ENCODE data around the gene PZP.
"Not testable (repeated sequence)": the region's sequence is repeated elsewhere in the genome, so short reads cannot be mapped to it uniquely, and the experiment has no call there.

PZP gene

DNA sequence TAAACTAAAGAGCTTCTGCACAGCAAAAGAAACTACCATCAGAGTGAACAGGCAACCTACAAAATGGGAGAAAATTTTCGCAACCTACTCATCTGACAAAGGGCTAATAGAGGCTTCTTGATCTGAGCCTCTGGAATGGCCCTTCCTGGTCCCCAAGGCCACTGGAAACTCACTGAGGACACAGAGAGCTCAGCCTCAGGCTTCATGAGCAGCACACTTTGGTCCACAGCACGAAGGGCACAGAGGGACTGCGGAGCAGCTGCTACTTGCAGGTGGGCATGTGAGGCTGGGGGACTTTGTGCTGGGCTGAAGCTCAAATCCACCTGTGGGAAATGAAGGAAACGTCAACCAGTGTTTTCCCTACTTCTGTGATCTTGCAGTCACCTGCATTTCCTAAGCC lies 27.4 kb downstream of the PZP start:
- DNase-seq (ENCODE audit: low spot score), result no peak

DNA sequence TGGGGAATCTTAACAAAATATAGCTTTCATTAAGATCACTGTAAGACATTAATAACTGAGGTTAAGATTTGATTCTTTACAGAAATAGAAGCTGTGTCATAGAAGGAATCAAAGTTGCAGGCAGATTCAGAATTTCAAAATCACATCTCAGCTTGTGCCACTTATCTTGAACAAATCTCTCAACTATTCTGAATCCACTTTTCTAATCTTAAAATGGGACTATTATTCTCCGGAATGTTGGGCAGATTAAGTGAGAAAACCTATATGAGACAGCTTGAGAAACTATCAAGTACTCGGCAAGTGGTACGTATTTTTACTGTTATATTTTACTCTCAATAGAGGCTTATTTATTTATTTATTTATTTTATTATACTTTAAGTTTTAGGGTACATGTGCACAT lies 28.4 kb downstream of the PZP start:
- no peak for DNase-seq (ENCODE audit: low spot score)

DNA sequence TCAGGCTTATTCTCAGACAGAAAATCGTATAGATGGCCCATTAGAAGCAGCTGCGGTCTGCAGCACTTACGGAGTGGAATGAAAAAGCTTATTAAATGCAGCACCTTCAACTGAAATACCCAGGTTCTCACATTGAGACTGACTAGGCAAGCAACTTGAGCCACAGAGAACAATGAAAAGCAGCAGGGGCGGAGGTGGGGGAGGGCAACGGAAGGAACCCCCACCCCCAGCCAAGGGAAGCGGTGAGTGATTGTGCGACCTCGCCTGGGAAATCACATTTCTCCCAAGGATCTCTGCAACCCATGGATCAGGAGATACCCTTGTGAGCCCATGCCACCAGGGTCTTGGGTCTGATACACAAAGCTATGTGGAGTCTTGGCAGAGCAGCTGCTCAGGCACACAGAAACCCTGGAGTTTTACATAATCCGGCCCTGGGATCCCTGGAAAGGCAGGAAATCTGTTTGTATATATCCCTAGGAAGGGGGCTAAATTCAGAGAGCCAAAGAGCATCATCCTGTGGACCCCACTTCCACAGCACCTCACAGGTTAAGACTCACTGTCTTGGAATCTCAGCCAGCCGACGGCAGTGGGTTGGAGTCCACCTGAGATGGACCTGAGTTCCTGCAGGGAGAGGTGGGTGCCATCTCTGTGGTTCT lies 38.1 kb downstream of the PZP start:
- DNase-seq (ENCODE audit: low spot score), result no peak

DNA sequence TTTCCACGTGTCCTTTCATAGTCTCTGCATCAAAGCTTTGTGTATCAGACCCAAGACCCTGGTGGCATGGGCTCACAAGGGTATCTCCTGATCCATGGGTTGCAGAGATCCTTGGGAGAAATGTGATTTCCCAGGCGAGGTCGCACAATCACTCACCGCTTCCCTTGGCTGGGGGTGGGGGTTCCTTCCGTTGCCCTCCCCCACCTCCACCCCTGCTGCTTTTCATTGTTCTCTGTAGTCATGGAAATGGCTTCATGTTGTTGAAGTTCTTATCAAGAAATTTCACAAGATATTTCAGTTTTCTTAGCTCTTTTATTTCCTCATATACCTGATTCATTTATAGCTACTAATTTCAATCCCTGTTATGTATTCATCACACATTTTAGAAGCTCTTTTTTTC lies 40.9 kb downstream of the PZP start:
- DNase-seq (ENCODE audit: low spot score), result not testable (repeated sequence)

DNA sequence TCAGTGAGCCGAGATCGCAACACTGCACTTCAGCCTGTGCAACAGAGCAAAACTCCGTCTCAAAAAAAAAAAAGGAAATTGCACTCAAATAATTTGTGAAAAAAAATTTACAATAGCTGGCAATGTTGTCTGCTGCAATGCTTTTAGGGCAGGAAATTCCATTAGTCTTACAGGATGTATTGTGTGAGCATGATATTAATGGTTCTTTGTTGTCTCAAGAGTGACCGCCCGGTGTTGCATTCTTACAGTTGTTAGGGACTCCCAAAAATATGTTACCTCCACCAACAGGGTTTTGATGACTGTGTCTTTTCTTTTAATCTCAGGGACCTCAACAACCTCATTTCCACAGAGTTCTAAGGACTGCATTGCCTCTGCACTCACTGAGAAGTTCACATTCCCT lies 44.8 kb downstream of the PZP start:
- no peak for DNase-seq (ENCODE audit: low spot score)

DNA sequence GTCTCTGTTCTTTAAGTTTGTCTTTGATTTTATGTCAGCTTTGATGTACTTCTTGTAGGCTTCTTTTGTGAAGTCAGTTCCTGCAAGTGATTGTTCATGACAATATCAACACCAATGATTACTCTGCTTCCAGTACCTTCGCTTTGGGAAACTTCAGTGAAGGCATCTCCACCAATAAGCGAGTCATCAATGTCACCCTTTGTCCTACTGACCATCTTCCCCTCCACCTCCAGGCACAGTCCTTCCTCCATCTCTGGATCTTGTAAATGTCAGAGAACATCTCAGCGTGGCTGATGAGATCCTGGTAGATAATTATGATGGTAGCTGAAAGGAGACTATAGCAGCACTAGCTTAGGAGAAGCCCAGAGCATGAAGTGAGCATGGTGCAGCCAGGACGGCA lies 52.1 kb downstream of the PZP start:
- DNase-seq (ENCODE audit: low spot score), result no peak

DNA sequence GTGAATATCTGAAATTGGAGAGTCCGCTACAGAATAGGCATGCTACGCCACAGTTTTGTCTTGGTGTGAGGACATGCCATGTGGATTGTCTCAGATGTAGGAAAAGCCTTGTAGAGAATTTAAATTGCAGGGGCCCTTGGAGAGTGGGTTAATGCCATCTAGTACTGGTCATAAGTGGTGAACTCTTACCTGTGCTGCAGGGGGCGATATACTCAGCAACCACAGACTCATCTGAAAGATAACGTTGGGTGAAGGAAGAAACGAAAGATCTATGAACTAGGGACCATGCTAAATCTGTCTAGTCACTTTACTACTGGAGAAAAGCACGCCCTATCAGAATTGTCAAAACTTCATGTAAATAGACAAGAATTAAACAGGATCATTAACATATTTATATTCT lies 58.8 kb downstream of the PZP start:
- no peak for DNase-seq (ENCODE audit: low spot score)

DNA sequence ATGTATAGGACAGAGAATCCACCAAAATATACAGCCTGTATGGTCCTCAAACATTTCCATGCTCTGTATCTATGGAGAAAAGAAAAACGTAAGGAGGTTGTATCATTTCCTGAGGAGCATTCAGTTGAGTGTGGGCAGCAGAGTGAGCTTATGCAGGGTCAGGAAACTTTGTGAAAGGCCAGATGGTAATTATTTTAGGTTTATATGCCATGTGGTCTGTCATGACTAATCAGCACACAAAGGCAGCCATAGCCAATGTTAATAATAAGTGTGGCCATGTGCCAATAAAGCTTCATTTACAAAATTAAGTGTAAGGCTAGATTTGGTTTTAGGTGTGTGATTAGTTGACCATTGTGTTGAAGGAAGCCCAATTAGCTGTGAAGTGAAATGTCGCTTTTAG lies 59.3 kb downstream of the PZP start:
- no peak for DNase-seq (ENCODE audit: low spot score)

DNA sequence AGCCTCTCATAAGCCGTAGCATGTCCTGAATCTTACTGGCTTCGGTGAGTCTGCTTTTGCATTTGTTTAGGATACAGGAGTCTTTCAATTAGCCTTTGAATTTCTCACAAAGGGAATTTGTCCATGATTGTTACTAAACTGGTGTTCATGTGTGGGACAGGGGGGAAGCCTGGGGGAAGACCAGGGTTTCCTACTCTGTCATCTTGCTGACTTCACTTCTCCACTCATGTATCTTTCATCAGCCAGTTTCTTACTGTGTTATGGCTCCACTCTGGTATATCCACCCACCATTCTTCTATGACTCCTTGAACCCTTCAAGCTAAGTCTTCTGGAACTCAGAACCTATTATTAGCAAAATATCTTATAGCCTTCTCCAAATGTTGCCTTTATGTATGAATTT lies 60.7 kb downstream of the PZP start:
- DNase-seq (ENCODE audit: low spot score), result no peak

DNA sequence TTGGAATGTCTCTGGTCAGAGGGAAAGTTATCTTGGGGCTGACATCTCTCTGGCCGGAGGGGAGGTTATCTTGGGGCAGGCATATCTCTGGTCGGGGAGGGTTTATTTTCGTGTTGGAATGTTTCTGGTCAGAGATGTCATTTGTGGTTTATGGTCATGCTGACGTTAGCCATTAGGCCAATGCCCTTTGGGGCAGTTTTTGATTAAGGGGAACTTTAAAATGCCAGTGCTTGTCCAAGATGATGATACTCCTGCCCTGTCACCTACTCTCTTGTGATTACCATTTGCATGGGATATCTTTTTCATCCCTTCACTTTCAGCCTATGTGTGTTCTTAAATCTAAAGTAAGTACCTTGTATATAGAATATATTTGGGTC lies 63.5 kb downstream of the PZP start:
- DNase-seq (ENCODE audit: low spot score), result no peak

DNA sequence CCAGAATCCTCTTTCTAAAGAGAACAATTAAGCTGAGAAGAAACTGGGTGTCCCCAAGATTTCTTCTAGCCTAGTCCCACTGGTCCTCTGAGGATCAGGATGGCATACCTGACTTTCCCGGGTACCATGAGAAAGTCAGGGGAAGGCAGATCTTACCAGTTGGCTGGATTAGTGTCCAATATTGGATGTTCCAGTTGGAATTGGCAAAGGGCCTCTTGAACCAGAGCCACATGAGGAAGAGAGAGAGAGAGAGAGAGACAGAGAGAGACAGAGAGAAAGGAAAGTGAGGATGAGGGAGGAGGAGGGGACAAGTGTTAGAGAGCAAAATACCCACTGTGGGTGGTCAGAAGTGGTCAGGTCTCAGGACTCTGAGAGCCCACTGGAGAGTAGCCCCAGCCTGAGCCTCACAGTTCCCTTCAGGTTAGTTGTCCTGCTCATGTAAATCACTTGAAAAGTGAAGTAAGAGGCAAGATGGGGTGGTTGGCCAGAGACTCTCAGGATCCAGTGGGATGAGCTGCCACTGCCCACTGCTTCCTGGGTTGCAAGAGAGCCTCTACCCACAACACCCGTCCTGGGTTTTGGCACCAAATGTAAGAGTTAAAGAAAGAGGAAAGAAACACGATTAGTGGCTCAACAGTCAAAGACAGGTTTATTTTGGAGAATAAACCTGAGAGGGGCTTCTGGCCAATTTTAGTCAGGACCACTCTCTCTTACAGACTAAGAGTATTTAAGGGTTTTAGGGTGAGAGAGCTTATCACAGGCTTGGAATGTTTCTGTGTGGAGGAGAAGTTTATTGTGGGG lies 64.1 kb downstream of the PZP start:
- no peak for DNase-seq (ENCODE audit: low spot score)

DNA sequence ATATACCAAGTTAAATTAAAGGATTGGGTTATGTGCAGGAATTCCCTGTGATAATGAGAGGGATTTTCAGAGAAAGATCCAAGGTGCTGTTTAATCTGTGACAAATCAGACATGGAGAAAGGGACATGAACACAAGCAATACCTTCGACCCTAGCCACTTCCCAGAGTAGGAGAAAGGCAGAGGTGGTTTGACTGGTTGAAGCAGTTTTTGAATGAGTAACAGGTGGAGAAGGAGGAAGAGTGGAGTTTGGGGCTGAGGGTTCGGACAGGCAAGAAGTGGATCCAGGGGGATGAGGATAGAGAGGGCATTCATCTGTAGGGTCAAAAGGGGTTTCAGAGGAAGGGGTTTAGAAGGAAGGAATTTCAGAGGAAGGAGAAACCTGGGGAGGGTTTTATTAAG lies 65.1 kb downstream of the PZP start:
- DNase-seq (ENCODE audit: low spot score), result no peak

DNA sequence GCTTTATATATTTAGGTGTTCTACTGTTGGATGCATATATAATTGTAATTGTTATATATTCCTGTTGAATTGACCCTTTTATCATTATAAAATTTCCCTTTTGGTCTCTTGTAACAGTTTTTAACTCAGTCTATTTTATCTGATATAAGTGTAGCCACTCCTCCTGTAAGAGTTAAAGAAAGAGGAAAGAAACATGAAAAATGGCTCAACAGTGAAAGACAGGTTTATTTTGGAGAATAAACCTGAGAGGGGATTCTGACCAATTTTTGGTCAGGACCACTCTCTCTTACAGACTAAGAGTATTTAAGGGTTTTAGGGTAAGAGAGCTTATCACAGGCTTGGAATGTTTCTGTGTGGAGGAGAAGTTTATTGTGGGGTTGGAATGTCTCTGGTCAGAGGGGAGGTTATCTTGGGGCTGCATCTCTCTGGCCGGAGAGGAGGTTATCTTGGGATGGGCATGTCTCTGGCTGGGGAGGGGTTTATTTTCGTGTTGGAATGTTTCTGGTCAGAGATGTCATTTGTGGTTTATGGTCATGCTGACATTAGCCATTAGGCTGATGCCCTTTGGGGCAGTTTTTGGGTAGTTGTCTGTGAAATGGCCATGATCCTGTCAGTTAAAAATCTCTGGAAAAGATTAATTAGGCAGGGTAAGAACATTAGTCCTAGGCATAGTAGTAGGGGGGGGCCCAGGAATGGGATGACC lies 68.5 kb downstream of the PZP start:
- not testable (repeated sequence) for DNase-seq (ENCODE audit: low spot score)

DNA sequence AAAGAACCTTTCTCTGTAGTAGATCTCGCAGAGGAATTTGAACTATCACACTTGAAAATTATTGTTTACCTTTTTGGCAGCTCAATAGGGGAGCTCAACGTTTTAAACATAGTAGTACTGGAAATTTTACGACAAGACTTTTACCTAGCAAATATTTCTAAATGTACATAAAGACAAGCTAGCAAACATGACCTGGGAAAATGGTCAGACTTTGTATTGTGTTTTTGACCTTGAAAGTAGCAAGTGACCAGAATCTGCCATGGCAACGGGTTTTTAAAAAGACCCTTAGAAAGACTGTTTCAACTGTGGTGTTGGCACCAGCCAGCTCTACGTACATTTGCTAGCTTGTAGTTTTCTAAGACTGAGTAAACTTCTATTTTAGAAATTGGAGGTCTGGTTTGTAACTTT lies 72.3 kb downstream of the PZP start:
- no peak for DNase-seq (ENCODE audit: low spot score)

DNA sequence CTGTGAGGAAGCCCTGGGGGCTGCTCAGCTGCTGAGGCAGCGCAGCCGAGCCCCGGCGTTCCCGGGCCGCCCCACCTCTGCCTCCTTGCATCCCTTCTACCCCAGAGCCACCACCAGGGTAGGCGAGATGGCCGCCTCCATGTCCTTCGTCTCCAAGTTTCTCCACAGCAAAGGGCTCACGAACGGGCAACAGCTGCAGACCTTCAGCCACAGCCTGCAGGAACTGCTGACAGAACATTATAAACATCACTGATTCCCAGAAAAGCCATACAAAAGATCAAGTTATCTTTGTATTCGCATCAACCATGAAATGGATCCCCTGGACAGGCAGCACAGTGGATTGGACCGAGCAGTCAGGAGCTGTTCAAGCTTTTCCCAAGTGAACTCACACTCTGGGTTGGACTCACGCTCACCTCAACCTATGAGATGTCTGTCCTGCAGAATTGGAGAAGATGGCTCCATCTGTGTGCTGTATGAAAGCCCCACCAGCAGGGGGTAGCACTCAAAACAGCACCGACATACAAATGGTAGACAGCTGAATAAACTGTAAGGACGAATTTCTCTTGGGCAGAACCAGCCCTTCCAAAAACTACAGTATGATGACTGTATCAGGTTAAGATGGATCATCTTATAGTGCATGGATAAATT lies 73.1 kb downstream of the PZP start:
- DNase-seq (ENCODE audit: low spot score), result peak; percentile 38

DNA sequence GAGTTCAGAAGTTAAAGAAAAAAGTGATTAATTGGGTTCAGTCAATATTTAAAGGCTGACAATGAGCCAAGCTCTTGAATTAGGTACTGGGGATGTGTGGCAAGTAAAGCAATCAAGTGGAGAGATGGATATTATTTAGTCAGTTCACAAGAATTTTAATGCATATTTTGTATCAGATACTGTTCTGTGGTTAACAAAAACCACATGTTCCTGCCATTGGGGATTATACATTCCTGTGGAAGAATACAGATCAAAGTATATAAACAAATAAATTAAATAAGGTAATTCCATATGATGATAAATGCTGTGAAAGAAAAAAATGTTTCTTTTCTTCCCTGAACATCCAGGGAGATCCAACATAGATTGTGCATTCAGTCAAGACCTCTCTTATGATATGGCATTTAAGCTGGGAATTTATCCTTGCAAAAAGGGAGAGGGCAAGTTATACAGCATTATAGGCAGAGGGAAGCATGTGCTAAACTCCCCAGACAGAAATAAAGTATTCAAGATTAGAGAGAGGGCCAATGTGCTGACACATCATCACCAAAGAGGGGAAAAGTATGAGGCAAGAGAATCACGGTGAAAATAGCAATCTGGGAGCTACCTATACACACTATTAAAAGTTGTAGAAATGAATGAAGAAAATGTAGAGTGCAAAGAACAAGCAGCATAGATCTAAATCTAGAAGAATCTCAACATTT lies 74.8 kb downstream of the PZP start:
- DNase-seq (ENCODE audit: low spot score), result no peak

DNA sequence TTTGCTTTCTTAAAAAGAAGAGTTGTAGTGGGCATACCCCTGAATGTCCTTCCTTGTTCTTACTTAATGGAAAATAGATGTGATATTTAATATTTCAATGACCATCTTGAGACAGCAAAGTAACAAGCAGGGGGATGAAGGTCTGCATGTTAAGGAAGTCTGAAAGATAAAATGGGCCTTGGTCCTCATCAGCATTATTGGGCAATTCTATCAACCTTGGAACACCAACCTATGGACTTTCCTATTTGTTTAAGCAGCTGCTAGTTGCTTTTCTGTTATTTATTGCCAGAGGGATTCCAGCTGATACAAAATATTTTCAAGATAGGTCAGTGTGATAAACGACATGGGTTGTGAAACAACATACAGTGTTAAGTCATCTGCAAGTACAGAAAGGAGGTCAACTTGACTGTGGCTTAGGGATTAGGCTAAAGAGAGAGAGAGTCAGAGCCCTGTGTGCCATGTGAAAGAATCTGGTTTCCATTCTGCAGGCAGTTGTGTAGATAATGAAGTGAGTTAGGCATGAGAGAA lies 76.1 kb downstream of the PZP start:
- no peak for DNase-seq (ENCODE audit: low spot score)

DNA sequence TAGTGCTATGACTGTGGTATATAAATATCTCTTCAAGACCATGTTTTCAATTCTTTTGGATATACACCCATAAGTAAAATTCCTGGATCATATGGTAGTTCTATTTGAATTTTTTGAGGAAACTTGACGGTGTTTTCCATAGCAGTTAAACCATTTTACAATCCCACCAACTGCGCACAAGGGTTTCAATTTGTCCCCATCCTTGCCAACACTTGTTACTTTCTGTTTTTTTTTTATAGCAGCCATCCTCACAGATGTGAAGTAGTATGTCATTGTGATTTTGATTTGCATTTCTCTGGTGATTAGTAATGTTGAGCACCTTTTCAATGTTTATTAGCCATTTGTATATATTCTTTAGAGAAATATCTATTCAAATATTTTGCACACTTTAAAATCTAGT lies 78.0 kb downstream of the PZP start:
- DNase-seq (ENCODE audit: low spot score), result no peak

DNA sequence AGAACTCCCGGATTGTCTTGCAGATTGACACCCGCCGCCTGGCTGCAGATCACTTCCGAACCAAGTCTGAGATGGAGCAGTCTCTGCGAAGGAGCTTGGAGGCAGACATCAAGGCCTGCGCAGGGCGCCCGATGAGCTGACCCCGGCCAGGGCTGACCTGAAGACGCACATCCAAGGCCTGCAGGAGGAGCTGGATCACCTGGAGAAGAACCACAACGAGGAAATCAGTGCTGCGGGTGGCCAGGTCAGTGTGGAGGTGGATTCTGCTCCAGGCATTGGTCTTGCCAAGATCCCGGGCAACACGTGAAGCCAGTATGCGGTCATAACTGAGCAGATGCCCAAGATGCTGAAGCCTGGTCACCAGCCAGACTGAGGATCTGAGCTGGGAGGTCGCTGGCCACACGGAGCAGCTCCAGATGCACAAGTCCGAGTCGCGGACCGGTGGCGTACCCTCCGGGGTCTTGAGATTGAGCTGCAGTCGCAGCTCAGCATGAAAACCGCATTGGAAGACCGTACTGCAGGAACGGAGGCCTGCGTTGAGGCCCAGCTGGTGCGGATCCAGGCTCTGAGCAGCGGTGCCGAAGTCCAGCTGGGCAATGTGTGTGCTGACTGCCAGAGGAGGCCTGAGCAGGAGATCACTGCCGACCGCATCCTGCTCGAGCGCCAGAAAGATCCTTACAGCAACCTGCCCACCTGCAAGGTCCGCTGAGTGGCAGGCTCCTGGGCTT lies 80.1 kb downstream of the PZP start:
- DNase-seq (ENCODE audit: low spot score), result no peak

DNA sequence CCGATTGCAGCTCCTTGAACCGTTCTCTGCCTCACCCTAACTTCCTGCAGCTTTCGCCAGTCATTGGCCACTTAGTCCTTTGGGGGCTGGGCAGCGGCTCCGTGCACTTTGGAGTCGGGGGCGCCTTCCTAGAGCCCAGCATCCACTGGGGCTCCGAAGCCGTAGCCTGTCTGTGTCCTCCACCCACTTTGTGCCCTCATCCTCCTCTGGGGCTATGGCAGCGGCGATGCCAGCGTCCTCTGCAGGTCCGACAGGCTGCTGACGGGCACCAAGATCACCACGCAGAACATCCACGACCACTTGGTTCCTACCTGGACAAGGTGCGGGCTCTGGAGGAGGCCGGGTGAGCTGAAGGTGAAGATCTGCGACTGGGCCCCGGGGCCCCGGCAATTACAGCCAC lies 80.7 kb downstream of the PZP start:
- no peak for DNase-seq (ENCODE audit: low spot score)

DNA sequence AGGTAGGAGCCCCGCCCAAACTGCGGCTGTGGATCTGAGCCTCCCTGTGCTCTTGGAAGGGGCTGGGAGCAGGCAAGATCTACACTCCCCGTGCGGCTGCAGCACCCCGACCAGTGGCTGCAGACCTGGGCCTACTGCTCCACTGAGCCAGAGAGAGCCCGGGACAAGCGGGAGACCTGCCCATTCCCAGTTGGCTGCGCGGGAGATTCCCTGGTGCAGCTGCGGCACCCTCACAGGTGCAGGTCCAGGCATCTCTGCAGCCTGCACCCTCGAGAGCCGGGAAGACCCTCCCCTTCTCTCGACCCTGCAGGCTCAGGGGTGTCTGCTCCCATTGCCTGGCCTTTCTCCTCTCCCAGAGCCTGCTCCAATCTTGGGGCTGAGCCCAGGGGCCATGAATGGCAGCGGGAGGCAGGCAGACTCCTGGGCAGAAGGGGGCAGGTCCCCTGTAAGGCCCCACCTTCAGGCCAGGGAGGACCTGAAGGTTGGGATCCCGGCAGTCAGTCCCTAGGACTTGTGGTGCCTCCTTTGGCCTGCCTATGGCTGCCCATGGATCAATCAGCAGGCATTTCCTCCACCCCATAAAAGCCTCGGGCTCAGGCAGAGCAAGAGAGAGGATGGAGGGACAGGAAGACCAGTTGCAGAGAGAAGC lies 83.7 kb downstream of the PZP start:
- no peak for DNase-seq (ENCODE audit: low spot score)

Data from AG08396 (cell line).